Stimulated activated CD8-positive, alpha-beta memory T cell treated with anti-CD3 and anti-CD28 coated beads, Interleukin-15, amount 100 ng/mL, for 4 hours (primary cell): ENCODE data around the gene KRTAP24-1.

Experiments
- DNase-seq, 2 donors: peaks; one replicate each; pipeline ENCODE4 v3.0.0-alpha.2; 2020; ENCODE audit warnings: low read depth in 2 of 2

The KRTAP24-1 gene, protein sequence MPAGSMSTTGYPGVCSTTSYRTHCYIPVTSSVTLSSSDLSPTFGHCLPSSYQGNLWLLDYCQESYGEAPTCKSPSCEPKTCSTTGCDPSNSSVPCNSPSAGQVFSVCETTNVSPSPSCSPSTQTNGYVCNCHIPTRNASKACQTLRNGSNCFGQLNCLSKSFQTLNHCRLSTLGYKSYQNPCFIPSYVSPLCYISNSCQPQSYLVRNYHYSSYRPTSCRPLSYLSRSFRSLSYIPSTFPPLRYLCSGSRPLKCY

DNA sequence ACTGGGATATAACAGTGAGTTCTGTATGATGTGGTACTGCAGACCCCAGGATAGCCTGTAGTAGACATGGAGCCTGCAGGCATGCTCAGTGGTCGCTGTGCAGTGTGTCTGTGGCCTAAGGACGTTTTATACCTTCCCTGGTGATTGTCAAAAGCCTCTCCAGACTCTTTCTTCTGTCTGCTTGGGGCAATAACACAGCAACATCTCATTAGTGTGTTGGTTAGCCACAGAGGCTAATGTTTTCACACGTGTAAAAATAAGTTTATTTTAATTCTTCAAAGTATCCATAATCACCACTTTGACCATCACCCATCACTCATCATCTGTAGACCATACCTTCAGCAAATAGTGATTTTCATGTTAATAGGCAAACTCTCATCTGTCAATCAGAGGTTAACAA, at the start of gene KRTAP24-1:
Gene KRTAP24-1 (minus strand): TSS at position 101 of the 400 bp plus-strand sequence. CDS start 18 bp downstream, at position 83.
- no peak for DNase-seq

DNA sequence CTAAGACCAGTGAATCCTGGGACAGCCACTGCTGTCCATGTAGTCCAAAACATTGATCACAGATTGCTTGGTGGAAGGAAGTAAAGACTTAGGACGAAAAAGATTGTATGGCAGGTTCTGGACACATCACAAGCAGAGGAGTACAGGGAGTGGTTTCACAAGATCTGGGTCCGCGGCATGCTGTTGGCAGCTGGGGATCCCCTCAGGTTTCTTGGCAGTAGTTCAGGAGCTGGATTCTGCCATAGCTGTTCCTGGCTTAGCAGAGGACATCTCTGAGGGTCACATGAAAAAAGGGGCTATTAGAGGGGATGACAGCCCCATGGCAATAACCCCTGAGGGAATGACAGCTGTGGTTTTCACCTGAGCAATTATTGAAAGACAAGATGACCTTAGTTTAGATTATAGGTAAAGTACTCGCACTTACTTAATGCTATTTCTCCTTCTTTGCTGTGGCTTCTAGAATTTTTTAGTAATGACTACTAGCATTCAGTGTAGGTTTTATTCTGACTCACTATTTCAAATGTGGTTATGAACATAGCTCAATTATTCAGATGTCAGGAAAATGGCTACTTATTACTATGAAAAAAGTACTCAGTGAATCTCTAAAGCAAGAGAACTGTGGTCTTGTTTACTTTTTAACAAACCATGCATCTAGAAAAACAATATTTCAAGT, 46.6 kb upstream of the KRTAP24-1 start:
- no peak for DNase-seq

DNA sequence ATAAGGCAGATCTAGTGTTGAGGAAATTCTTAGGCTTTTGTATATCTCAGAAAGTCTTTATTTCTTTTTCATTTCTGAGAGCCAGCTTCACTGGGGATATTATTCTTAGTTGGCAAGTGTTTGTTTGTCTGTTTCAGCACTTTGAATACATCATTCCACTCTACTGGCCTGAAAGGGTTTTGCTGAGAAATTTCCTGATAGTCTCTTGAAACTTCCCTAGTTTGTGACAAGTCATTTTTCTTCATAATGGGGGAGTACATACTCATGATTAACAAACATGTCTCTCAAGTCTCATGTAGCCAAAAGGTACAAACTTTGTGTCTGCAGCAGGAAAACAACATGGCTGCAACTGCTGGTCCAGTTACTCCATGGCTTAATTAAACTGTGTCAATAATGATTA, 43.6 kb upstream of the KRTAP24-1 start:
- DNase-seq, result no peak

DNA sequence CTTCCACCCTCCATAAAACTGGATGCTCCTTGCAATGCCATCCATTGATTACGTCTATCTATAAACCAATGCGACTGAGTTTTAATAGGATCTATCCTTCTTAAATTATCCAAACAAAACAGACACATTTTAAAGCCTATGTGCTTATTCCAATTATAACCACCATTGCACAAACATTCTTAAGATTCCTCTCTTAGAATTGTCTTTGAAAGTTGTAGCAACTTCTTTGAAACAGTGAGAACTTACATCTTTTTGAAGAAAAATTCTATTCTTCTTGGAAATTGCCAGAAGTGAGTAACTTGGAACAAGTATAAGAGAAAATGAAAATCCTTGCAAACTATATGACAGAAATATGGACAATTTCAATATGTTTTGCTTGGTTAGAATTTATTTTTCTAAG, 37.5 kb upstream of the KRTAP24-1 start, which contains the start of gene KRTAP26-1:
Gene KRTAP26-1 (minus strand): TSS at position 101 of the 400 bp plus-strand sequence. CDS start 280 bp downstream, outside the sequence.
- no peak for DNase-seq

DNA sequence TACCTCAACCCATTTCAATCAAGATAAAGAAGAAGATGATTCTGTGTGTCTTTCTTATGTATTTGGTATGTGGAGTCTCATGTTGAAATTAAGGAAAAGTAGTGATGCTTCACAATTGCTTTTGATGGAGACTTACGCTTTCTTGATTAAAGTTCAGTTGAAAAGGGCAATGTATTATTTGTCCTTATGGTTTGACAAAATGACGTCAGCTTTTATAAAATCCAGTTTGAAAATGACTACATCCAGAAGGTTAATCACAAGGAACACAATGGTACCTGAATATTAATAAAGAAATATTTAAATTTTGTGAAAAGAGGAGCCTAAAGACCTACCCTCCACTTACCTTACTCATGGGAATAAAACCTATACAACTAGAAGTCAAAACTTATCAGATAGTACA, 33.0 kb upstream of the KRTAP24-1 start:
- DNase-seq, result no peak

DNA sequence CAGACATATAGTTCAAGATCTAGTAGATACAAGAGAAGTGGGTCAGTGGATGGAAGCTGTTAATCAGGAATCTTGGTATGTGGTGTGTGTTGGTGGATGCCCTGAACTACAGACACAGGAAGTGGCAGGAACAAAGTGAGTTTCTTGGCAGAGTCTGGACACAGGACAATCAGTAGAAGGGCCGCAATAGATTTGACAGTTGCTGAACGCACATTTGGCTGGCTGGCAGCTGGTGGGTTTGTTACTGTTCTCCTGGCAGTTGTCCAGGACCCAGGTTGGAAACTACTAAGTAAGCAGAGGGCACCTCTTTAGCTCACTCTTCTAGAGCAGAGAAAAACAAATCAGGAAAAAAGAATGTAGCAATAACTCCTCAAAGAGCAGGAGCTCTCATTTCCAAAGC, 24.1 kb upstream of the KRTAP24-1 start:
- DNase-seq, result no peak

DNA sequence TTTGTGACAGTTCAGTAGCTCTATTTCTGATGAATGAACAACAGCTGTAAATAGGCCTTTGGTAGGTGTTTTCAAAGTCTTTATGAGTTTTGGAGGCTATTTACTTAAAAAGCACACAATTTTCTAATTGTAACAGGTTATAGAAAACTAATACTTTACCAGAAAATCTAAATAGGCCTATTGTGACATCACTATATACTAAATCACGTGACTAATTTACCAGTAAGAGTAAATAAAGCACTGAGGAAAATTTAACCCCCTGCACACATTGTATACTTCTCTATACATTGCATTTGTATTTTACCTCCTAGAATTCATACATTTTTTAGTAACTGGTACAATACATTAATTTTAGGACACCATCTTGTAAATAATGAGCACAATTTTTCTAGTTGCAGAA, 22.4 kb upstream of the KRTAP24-1 start:
- no peak for DNase-seq

DNA sequence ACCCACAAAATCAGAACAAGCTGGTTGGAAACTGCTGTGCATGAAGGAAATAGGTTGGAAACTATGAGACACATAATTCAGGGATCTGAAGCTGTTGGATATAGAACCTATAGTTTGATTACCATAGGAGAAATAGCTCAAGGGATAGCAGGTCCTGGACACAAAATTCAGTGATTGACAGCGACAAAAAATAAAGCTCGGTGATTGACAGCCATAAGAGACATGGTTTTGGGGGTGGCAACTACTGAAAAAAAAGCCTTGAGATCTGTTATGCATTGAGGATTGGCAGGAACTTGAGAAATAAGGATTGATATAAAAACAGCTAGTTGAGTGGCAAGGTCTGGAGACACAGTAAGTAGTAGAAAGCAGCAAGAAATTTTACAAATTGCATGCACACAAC, 6.5 kb upstream of the KRTAP24-1 start, which contains the start of gene KRTAP25-1:
Gene KRTAP25-1 (minus strand): TSS at position 300 of the 400 bp plus-strand sequence. CDS start 24 bp downstream, at position 276.
- no peak for DNase-seq

DNA sequence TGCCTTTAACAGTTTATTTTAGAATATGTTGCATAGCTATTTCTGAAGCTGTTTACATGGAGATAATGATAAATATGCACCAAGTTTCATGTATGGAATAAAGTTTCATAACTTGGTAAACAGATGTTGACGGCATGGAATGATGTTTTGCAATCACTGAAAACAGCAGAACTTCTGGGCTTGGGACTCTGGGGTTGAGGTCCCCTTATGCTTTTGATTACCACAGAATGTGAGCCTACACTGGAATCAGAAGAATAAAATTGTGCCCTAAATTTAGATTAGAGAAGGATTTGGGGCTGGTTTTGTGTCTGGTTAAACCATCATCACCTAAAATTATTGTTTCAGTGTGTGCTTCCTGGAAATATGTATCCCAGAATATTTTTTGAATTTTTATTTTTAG, 11.1 kb downstream of the KRTAP24-1 start:
- DNase-seq, result no peak

DNA sequence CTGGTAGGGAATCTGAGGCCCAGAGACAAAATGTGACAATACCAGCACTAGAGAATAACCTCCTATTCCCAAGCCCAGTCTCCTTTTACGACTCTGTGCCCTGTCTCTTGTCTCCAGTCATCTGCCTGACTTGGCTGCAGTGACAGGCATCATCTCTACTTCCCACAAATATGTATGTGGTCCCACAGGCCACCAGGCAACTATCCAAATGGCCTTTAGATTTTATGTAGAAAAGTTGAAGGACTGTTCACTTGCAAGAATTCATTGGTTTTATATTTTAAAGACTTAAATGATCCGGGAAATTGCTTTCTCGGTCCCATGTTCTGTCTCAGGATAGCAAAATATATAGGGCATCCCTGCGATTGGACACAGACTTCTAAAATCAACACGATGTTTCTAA, 11.6 kb downstream of the KRTAP24-1 start:
- DNase-seq, result no peak

DNA sequence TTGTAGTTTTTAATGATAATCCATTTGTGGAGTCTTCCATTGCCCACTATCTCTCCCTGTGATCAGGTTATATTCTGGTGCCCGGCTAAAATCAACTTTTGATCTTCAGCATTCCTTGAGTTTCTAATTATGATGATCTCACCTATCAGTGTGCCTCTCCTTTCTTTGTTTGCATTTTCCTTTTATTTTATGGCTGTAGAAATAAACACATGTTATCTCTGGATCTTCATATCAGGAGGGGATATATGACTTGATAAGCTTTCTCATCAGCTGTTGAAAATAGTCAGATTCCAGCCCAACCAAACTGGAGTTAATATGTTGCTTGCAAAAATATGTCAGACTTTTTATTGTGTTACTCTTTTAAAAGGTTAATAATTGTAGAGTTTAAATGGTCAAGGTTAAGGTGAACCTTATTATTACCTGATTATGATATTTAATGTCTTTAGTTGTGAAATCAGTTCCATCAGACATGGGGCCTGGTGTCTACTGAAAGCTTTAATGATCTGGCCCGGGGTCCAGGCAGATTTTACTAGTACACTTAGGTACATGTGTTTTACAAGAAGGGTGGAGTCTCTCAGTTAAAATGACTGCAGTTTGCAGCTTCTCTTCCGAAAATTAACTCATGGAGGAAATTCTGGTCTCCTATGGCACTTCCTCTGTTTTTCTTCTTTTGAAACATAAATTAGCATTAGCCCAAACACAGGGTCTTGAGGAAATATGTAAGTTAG, 12.8 kb downstream of the KRTAP24-1 start:
- DNase-seq, result no peak

DNA sequence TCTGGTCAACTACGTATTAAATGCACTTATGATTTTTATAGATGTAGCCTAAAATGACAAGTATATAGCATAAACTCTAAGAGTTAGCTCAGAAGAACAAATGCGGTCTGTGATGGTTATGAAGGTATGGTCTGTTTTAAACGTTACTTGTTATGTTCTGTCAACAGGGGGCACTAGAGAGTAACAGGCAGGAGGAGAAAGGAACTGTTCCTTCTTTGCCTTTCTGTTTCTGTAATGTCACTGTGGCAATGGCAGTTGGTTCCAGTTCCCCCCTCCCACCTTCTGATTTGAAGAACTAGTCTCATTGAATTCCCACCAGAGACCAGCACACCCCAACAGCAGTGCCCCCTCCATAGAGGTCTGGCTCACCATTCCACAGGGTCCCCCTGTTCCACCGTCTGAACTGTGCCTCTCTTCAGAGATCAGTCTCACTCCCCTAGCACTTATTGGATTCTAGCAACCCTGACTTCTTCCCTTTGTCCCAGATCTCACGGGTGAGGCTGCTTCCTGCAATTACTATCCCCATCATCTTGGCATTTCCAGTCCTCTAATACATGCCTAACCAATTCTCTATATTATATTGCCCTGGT, 14.0 kb downstream of the KRTAP24-1 start:
- no peak for DNase-seq

DNA sequence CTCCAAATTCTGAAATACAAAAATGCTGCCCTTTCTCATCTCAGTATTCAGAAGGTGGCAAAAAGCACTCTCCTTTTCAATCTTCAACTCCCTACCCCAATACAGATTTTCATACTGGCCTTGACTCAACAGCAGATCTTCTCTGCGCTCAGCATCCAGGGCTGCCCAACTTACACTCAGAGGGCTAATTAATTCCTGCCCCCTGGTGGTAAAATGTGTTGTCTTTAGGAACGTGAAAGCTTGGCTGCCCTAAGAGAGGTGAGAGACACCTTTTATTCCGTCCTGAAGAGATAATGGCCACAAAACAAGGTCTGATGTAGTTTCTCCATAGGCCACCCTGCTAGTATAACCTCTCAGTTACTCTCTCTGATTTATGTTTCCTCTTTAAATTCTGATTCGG, 25.0 kb downstream of the KRTAP24-1 start:
- no peak for DNase-seq

DNA sequence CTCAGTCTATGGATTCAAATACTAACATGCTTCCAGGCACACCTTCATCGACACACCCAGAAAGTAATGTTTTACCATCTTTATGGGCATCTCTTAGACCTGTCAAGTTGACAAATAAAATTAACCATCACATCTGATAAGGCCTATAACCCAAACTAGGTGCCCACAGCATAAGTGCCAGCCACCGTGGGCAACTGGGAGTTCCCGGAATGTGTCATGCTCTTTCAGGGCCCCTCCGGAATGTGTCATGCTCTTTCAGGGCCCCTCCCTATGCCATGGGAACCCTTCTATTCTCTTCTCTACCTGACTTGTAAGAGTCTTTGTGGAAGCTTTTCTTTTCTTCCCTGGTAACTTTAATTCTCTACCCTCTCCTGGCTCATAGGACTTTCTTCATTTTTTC, 26.6 kb downstream of the KRTAP24-1 start:
- DNase-seq, result no peak

DNA sequence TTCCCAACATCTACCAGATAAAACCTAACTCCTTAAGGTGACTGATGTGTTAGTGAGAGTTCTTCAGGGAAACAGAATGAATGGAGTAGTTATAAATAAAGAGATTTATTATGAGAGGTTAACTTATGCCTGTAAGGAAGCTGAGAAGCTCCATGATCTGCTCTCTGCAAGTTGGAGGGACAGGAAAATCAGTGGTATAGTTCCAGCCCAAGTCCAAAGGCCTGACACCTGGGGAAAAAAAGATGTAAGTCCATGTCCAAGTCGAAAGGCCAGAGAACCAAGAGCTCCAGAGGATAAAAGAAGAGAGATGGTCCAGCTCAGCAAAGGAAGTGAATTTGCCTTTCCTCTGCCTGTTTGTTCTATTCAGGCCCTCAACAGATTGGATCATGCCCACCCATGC, 27.1 kb downstream of the KRTAP24-1 start:
- DNase-seq, result no peak

DNA sequence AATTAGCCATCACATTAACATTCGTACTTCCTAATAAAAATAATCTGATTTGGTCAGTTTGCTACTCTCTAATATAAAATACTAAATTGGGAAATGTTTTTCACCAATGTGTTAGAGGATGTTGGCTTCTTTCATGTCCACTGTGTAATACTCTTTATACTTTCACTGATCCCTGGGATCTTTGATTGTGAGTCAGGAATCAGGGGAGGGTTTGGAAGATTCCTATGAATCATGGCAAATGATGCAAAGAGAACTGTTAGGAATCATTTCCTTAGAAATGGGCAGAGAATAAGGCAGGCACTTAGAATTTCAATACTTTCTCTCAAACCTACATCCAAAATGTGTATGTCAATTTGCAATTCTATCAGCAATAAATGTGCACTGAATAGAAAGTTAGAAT, 31.0 kb downstream of the KRTAP24-1 start:
- no peak for DNase-seq

DNA sequence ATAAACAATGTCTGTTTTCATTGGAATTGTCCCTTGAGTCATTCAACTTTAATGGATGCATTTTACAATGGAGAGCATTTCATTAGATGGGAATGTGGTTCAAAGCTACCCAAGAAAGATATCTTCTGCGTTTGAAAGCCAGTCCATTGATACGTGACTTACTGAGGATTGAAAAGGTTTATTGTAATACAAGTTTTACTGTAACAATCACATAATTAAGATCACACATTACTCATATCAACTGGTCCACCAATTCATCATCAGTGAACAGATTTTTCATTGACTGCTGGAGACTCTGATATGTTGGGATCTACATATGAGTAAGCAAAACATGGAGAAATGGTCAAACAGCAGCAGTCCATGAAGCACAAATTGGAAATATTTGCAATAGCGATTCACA, 32.8 kb downstream of the KRTAP24-1 start:
- DNase-seq, result no peak

DNA sequence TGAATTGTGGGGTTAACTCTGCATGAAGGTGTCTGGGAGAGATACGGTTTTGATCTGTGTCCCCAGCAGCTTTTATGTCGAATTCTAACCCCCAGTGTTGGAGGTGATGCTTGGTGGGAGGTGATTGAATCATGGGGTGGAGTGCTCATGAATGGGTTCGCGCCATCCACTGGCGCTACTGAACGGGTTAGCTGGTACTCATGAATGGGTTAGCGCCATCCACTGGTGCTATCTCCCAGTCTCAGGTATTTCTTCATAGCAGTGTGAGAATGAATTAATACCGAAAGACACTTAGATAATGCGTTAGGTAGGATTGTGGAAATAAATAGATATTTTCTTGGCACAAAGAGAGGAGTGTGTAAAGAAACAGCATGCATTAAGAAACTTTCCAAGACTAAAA, 33.9 kb downstream of the KRTAP24-1 start:
- DNase-seq, result no peak

DNA sequence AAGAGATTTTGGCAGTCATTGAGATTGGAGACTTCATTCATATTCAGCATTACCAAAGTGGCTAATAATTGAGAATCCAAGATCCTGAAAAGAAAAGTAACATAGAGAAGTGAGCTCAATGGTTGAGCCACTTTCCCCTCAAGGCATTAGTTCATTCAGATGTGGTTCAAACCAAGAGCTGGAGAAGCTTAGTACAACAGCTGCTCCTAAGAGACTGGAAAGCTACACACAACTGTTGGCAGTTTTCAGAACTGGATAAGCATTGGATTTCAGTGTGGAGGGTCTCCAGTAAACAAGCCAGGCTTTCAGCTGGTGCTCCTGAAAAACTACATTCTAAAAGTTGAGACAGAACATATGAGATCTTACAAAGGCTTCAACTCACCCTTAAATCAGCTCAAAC, 37.7 kb downstream of the KRTAP24-1 start:
- DNase-seq, result no peak

DNA sequence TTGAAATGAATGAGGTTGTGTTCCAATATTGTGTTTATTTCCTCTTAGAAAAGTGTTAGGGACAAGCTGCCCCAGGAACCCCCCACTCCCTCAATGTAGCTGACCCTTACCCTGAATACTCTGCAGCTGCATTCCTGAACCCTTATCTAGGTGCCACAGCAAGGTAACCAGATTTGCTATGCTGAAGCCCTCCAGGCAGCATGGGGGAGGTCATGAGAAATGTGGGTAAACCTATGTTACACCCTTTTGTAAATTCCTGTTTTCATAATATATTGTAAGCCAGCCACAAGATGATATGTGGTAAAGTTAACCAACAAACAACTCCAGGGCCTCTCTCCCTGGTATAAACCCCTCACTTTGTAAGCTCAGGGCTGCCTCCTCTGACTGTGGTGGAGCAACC, 39.1 kb downstream of the KRTAP24-1 start:
- DNase-seq, result no peak

DNA sequence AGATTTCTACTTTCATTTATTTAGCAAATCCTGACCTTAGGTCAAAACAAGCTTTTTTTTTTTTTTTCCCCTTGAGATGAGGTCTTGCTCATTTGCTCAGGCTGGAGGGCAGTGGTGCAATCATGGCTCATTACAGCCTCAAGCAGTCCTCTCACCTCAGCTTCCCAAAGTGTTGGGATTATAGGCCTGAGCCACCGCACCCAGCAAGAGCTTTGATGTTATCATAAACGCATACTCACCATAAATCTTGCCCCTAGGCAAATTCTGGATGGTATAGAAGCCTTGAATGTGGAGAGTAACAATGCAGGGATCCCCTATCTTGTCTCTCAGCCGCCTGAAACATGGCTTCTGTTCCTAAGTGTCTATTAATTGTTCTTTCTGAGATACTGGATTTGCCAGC, 42.1 kb downstream of the KRTAP24-1 start:
- no peak for DNase-seq

DNA sequence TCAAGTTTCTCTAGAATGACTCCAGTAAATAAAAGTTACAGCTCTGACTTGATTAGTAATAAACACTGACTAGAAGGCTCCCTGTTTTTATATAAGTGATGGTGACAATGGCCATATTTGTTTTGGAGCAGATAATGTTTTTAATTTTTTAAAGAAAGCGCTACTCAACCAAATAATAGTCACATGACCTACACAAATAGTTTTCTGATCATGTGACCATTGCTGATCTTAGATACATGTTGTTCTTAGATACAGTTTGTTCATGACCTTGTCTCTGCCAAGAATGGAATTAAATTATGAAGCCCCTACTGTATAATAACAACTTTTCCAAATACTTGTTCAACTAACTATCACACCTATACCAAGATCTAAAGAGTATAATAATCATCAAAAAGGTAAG, 44.6 kb downstream of the KRTAP24-1 start:
- DNase-seq, result no peak
